Caco-2 (cell line): ENCODE data around the gene ATP8A2. TPM values are rescaled to one million over a fixed set of nuclear protein-coding genes. Genes with fewer than 3 reads are reported as not detected.

Experiments
- BruUV-seq: library from RNA; stranded (reverse); fragments of 400-500 nt; replicated peaks from 2 replicates; lab custom pipeline; 2021; lab: Mats Ljungman, UMichigan
- CTCF ChIA-PET: fragments of 300-600 bp; sonication (Branson Sonifier 250); formaldehyde crosslinking; loops from one replicate; lab custom pipeline; 2022; ENCODE audit warnings: antibody characterized with exemption; lab: Charles Lee
- POLR2A ChIA-PET: fragments of 300-600 bp; sonication (Branson Sonifier 250); formaldehyde crosslinking; loops from one replicate; lab custom pipeline; 2022; ENCODE audit warnings: antibody characterized with exemption; lab: Charles Lee
- DNase-seq, 2 experiments: peaks; one replicate each; pipeline versions ENCODE4 v3.0.0 to v3.0.0-alpha.2; 2020 to 2022
- H3K27me3 ChIP-seq: replicated peaks from 2 replicates; pipeline ENCODE4 v1.6.0; 2011; ENCODE audit warnings: low read length; ENCODE audit not compliant: control insufficient read depth, insufficient read depth
- H3K36me3 ChIP-seq: 2 replicates; pipeline ENCODE4 v1.5.1; 2011; ENCODE audit warnings: low read length; ENCODE audit not compliant: control insufficient read depth, insufficient read depth
- H3K4me1 ChIP-seq: fragments of 250-450 bp; sonication (Bioruptor Pico); 2 replicates; pipeline ENCODE4 v1.5.1; 2020; ENCODE audit warnings: mild to moderate bottlenecking
- H3K4me3 ChIP-seq: 2 replicates; pipeline ENCODE4 v1.5.1; 2011; ENCODE audit warnings: low read depth, mild to moderate bottlenecking, control low read depth, low read length
- H3K9me3 ChIP-seq: fragments of 250-450 bp; sonication (Bioruptor Pico); 2 replicates; pipeline ENCODE4 v1.5.1; 2020; ENCODE audit warnings: mild to moderate bottlenecking, moderate library complexity
- H3K27ac Mint-ChIP-seq: one replicate; pipeline ENCODE4 v1.8.0; 2022; ENCODE audit warnings: mixed read lengths; ENCODE audit not compliant: unreplicated experiment
- H3K27me3 Mint-ChIP-seq: one replicate; pipeline ENCODE4 v1.8.0; 2022; ENCODE audit warnings: mixed read lengths; ENCODE audit not compliant: insufficient read depth, unreplicated experiment
- H3K36me3 Mint-ChIP-seq: one replicate; pipeline ENCODE4 v1.8.0; 2022; ENCODE audit warnings: mild to moderate bottlenecking, mixed read lengths; ENCODE audit not compliant: insufficient read depth, unreplicated experiment
- H3K4me1 Mint-ChIP-seq: one replicate; pipeline ENCODE4 v1.8.0; 2022; ENCODE audit warnings: low read depth, mixed read lengths; ENCODE audit not compliant: unreplicated experiment
- H3K4me3 Mint-ChIP-seq: one replicate; pipeline ENCODE4 v1.8.0; 2022; ENCODE audit warnings: mild to moderate bottlenecking, moderate library complexity, mixed read lengths; ENCODE audit not compliant: unreplicated experiment
- H3K9me3 Mint-ChIP-seq: one replicate; pipeline ENCODE4 v1.8.0; 2022; ENCODE audit warnings: mixed read lengths; ENCODE audit not compliant: unreplicated experiment
- CTCF ChIP-seq, 2 experiments: fragments of 200-600 bp in 1 of 2; IDR thresholded peaks; 1 replicate in 1 of 2; 2 replicates in 1 of 2; pipeline versions ENCODE4 v1.5.1 to v1.8.0; 2011 to 2022; ENCODE audit warnings: antibody characterized with exemption in 1 of 2, control low read depth in 1 of 2, inconsistent platforms in 1 of 2, low read depth in 1 of 2, low read length in 1 of 2, mild to moderate bottlenecking in 1 of 2, moderate library complexity in 1 of 2; ENCODE audit not compliant: insufficient read depth in 1 of 2, severe bottlenecking in 1 of 2, unreplicated experiment in 1 of 2
- intact Hi-C: fragments of 100-400 bp; cut with micrococcal nuclease; formaldehyde crosslinking; loops from one replicate; pipeline ENCODE4 v1.10.0; 2022; ENCODE audit not compliant: unreplicated experiment
- total RNA-seq: library from RNA; stranded (reverse); gene quantifications from 2 replicates; pipeline ENCODE4 v1.2.3, GENCODE V29; 2022

The ATP8A2 gene
- total RNA-seq, 1 experiment from 2014 or later = 0.05 TPM

- Mint-ChIP-seq H3K27ac (no peak overlapping the region), H3K9me3 (peaks cover 10% of the 10 kb centered on the region), H3K27me3 (no peaks in the 10 kb centered on the region), H3K36me3 (no peaks in the 10 kb centered on the region), H3K4me3 (no peak overlapping the region), H3K4me1 (no peaks in the 10 kb centered on the region)
- H3K9me3 ChIP-seq = no peaks in the 10 kb centered on the region
- no peaks in the 10 kb centered on the region for H3K4me1 ChIP-seq
- H3K27me3 ChIP-seq = no peaks in the 10 kb centered on the region
- ChIA-PET POLR2A (no interaction called here), CTCF (no interaction called here)
- H3K4me3 ChIP-seq = no peak overlapping the region
- TF ChIP-seq CTCF (IDR thresholded peaks at IDR 0.05; ENCODE audit: insufficient read depth in 1 of 2, low read depth in 1 of 2, low read length in 1 of 2, severe bottlenecking in 1 of 2, unreplicated experiment in 1 of 2) = no peak
- intact Hi-C loops = no loop called here
- DNase-seq = no peak
- BruUV-seq = no TSS peak
- H3K36me3 ChIP-seq = no peaks in the 10 kb centered on the region
Observed at GRCh38 chr13:25839371-25839770, 467.6 kb downstream of the ATP8A2 start.

GRCh38 chr13:25840261-25840660 lies 468.5 kb downstream of the ATP8A2 start:
- BruUV-seq = no TSS peak
- H3K27ac Mint-ChIP-seq = no peak overlapping the region
- no peak overlapping the region for H3K4me3 Mint-ChIP-seq
- DNase-seq = no peak
- TF ChIP-seq CTCF (IDR thresholded peaks at IDR 0.05; ENCODE audit: insufficient read depth in 1 of 2, low read depth in 1 of 2, low read length in 1 of 2, severe bottlenecking in 1 of 2, unreplicated experiment in 1 of 2) = no peak
- intact Hi-C loops = no loop called here
- H3K27me3 Mint-ChIP-seq = no peaks in the 10 kb centered on the region
- no peaks in the 10 kb centered on the region for H3K9me3 ChIP-seq
- no peaks in the 10 kb centered on the region for H3K36me3 ChIP-seq
- no peaks in the 10 kb centered on the region for H3K36me3 Mint-ChIP-seq
- no peaks in the 10 kb centered on the region for H3K27me3 ChIP-seq
- H3K4me1 Mint-ChIP-seq = no peaks in the 10 kb centered on the region
- H3K9me3 Mint-ChIP-seq = peaks cover 10% of the 10 kb centered on the region
- H3K4me1 ChIP-seq = no peaks in the 10 kb centered on the region
- ChIA-PET POLR2A (no interaction called here), CTCF (no interaction called here)
- no peak overlapping the region for H3K4me3 ChIP-seq

- CTCF ChIA-PET = no interaction called here
- no peak overlapping the region for H3K27ac Mint-ChIP-seq
- POLR2A ChIA-PET = no interaction called here
- no peaks in the 10 kb centered on the region for H3K27me3 Mint-ChIP-seq
- no peaks in the 10 kb centered on the region for H3K36me3 Mint-ChIP-seq
- H3K4me3 ChIP-seq = no peak overlapping the region
- peaks cover 10% of the 10 kb centered on the region for H3K9me3 Mint-ChIP-seq
- no peak overlapping the region for H3K4me3 Mint-ChIP-seq
- intact Hi-C loops = no loop called here
- no peaks in the 10 kb centered on the region for H3K9me3 ChIP-seq
- DNase-seq = no peak
- BruUV-seq = no TSS peak
- H3K36me3 ChIP-seq = no peaks in the 10 kb centered on the region
- no peak for TF ChIP-seq CTCF (IDR thresholded peaks at IDR 0.05; ENCODE audit: insufficient read depth in 1 of 2, low read depth in 1 of 2, low read length in 1 of 2, severe bottlenecking in 1 of 2, unreplicated experiment in 1 of 2)
- H3K4me1 Mint-ChIP-seq = no peaks in the 10 kb centered on the region
- H3K27me3 ChIP-seq = no peaks in the 10 kb centered on the region
- no peaks in the 10 kb centered on the region for H3K4me1 ChIP-seq
Observed at GRCh38 chr13:25840931-25841330, 469.2 kb downstream of the ATP8A2 start.
